ENCODE results near the gene NKX1-2.
A peak's percentile ranks its signal among the peaks of the same experiment; 100 is the strongest.

NKX1-2 gene

DNA sequence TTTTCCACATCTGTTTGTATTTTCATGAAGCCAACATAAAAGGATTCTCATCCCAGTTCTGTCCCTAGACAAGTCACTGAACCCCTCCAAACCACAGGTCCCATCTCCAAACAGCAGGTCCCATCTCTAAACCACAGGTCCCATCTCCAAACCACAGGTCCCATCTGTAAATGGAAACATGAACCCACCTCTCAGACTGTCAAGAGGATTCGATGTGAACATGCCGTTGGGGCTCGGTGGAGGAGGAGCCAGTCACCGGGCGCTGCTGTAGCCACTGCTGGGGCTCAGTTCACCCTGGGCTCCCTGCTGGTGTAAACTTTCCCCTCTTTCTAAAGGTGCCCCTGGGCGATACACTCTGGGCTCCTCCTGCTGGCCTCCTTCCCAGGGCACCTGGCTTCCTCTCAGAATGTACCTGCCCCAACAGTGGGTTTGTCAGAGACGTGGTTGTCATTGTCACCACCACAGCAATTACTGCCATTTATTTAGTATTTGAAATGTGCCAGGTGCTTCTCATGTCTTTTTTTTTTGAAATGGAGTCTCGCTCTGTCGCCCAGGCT is 24.8 kb upstream of the NKX1-2 start:
- no peak for DNase-seq

GRCh38 chr10:124473070-124473469 is 23.2 kb upstream of the NKX1-2 start:
- DNase-seq, result no peak

- DNase-seq, result no peak
These were observed 22.2 kb upstream of the NKX1-2 start for GRCh38 chr10:124472071-124472470.

DNA sequence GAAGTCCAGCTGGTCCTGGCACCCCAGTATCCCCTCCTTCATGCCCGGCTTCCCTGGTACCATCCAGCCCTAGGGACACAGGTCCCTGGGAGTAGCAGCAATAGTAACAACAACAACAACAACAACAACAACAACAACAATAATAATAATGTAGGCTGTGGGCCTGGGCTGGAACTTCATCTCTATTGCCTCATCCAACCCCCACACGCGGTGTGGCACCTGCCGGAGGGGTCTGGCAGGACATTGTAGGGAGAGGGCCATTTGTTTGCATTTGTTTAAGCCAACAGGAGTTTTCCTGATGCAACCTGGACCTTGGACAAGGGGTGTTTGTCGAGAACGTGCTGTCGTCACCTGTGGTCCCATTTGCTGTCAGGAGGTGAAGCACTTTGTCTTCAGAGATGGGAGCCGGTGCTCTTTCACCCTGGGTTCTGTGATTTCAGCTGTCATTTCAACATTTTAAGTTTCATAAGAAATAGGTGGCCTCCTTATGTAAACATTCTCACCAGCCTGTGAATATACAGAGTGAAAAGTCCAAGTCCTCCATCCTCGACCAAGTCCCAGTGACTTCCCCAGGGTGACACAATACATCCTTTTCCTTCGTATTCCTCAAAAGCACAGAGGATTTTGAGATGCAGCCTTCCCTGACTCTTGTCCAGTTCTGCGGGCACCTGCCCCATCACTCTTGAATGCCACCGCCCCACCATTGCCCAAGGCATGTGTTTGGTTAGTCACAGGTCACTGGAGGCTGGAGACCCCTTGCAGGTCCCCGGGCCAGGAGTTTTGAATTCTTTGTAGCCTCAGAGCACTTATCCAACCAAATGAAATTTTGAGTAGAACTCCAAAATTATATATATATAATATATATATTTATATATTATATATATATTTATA is 21.0 kb upstream of the NKX1-2 start:
- no peak for DNase-seq

- DNase-seq, result no peak
These were observed 20.2 kb upstream of the NKX1-2 start for GRCh38 chr10:124469956-124470484.

DNA sequence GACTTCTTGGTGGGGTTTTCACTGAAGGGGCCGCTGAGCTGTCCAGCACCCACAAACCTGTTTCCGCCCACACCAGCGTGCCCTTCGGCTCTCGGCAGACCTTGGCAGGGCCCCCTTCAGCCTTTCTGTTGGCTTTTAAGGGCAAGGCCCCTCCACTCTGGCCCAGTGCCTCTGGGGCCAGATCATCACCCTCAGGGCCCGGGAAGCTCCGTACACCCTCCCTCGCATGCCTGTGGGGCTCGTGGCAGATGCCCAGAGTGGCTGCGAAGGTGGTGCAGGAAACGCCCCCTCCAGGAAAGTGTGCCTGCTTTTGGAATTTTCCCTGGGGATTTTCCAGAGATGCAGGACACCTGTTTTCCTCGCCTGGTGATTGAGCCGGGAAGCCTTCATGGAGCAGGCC is 18.8 kb upstream of the NKX1-2 start:
- DNase-seq, result no peak

DNA sequence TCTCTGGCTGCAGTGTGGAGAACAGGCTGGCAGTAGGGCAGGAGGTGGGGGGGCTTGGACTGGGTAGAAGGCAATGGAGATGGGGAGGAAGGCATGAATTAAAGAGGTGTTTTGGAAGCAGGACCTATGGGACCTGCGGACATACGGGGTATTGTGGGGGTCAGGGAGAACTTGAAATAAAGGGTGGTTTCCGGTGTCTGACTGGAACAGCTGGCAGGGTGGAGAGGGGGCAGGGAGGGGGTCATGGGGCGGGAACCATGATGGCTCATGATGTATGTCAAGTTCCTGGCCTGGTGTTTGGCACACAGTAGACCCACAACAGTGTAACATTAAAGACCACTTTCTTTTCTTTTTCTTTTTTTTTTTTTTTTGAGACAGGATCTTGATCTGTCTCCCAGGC is 17.3 kb upstream of the NKX1-2 start:
- DNase-seq, result no peak

DNA sequence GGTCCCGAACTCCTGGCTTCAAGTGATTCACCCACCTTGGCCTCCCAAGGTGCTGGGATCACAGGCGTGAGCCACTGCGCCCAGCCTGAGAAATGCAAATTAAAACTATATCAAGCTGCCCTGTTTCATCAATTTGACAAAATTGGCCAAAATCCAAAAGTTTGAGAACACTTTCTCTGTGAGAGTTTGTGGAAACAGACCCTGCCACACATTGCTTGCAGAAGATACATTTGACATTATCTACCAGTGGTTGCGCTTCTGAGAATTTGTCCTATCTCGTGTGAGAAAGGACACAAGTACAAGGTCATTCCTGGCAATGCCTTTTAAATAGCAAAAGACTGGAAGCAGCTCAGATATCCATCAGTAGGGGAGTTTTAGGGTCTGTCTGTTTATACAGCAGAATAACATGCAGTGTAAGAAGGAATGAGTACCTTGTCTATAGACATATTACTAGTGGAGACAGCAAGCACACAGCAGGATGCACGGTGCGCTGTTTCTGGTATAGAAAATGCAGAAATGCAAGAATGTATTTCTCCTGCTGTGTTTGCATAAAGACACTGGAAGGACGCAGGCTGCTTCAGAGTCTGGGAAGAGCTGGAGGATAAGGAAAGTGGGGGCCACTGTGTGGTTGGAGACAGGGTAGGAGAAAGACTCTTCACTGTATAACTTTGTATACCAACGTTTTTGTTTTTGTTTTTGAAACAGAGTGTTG is 16.1 kb upstream of the NKX1-2 start:
- no peak for DNase-seq

- DNase-seq, result no peak
These were observed 15.4 kb upstream of the NKX1-2 start for GRCh38 chr10:124465003-124465776.

GRCh38 chr10:124464028-124464965 is 14.5 kb upstream of the NKX1-2 start:
- no peak for DNase-seq

GRCh38 chr10:124462348-124462695 is 12.5 kb upstream of the NKX1-2 start:
- no peak for DNase-seq

- peak; percentile 81 for DNase-seq
These were observed 12.0 kb upstream of the NKX1-2 start, which contains the start of gene LHPP for GRCh38 chr10:124461642-124462347. TSS of gene LHPP (plus strand) at chr10:124461823. CDS start at chr10:124461863, 40 bp downstream.

- DNase-seq, result no peak
These were observed 10.3 kb upstream of the NKX1-2 start for GRCh38 chr10:124460144-124460543.

DNA sequence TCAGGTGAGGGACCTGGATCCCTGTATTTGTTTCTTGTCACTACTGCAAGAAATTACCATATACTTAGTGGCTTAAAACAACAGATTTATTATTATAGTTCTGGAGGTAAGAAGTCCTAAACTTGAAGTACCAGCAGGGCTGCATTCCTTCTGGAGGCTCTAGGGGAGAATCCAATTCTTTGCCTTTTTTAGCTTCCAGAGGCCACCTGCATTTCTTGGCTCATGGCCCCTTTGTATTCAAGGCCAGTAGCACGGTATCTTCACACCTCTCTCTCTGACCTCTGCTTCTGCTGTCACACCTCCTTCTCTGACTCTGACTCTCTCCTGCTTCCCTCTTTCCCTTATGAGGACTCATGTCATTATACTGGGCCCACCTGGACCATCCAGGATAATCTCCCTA is 9.6 kb upstream of the NKX1-2 start:
- no peak for DNase-seq

DNA sequence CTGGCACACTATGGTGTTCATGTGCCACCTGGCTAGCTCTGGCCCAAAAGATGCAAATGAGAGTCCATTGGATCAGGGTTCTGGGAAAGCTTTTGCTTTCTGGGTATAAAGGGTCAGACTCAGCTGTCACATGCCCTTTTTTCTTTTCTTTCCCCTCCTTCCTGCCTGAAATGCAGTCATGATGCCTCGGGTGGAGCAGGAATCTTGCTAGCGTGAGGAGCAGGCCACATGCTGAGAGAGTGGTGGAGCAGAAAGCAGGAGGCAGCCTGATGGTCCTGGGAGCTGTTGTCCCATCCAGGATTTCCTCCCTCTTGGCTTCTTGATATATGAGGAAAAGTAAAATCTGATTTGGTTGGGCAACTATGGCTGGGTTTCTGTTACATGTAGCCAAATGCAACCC is 9.1 kb upstream of the NKX1-2 start:
- no peak for DNase-seq

DNA sequence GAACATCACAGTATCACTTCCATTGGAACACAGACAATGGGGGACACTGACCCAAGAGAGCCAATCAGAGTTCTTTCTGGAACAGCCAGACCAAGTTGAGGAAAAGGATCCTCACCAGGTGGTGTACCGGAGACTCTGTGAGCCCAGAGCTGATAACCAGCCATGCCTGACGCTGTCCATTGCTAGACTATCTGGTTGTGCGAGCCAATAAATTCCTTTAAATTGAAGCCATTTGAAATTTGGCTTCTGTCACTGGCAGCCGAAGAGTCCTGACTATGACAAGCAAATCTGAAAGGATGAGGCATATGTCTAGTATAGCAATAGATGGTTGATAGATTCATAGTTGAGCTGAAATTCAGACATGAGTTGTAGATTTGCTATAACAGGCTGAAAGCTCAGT is 8.6 kb upstream of the NKX1-2 start:
- no peak for DNase-seq

- DNase-seq, result no peak
These were observed 5.6 kb upstream of the NKX1-2 start for GRCh38 chr10:124455441-124455840.

DNA sequence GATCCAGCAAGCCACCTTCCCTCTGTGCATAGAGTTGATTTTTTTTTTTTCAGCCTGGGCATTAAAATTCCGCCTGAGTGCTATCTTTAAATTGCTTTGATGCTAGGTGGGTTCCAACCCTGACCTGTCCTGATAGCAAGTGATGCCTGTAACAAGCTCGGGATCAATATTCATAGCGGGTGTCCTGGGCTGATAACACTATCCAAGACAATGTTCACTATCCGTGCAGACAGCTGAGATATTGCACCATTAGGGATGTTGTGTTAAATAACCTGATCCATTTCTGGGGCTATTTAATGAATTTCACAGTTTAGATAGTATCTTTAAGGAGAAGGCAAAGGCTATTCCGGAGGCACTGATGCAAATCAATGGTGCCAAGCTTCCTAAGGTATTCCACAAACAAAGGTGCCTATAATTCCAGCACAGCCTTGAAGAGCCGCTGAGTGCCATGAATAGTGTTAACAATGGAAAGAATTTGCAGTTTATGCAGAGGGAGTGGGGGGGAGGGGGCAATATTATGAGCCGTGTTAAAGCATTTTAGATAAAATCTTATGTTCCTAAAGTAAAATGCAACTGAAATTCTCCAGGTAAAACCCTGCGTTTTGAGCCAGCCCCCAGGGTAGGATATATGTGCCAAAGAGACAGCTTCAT is 4.2 kb upstream of the NKX1-2 start:
- DNase-seq, result no peak

- DNase-seq, result no peak
These were observed 1.4 kb upstream of the NKX1-2 start for GRCh38 chr10:124451276-124451675.

DNA sequence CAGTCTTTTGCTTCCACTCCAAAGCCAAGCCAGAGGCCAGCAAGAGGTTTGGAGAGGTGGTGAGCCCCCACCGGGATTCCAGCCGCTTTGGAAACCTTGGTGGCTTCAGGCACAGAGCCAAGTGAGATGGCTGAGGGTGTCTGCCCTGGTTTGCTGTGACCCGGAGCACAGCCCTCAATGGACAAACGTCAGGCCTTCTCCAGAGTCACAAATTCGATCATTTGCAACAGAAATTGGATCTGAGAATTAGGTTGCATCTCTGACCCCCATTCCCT is 885 bp upstream of the NKX1-2 start:
- no peak for DNase-seq

Measured in central memory CD4-positive, alpha-beta T cell (primary cell).